Activated naive CD8-positive, alpha-beta T cell treated with anti-CD3 and anti-CD28 coated beads, Interleukin-2, amount 10 ng/mL, durations not matched to agents 7 days and 5 days (primary cell): Measurements from ENCODE around the gene DUSP5. TPM values are rescaled to one million over a fixed set of nuclear protein-coding genes. Genes with fewer than 3 reads are reported as not detected.

Source experiments
- ATAC-seq: fragments of 150-1000 bp; cut with Tn5 transposase; one replicate; pipeline ENCODE4 v1.10.0; 2021; ENCODE audit warnings: low read depth, moderate library complexity
- POLR2A ChIA-PET: fragments of 350-600 bp; sonication (Branson Sonifier 250); formaldehyde crosslinking; loops from one replicate; lab custom pipeline; 2021; ENCODE audit warnings: antibody characterized with exemption; lab: Charles Lee
- DNase-seq: peaks from one replicate; pipeline ENCODE4 v3.0.0; 2021
- H3K27ac Mint-ChIP-seq: one replicate; pipeline ENCODE4 v1.8.0; 2022; ENCODE audit warnings: mild to moderate bottlenecking, mixed read lengths
- H3K27me3 Mint-ChIP-seq: one replicate; pipeline ENCODE4 v1.8.0; 2022; ENCODE audit warnings: mild to moderate bottlenecking, moderate library complexity, mixed read lengths
- H3K36me3 Mint-ChIP-seq: one replicate; pipeline ENCODE4 v1.8.0; 2021; ENCODE audit warnings: mild to moderate bottlenecking, mixed read lengths
- H3K4me1 Mint-ChIP-seq: one replicate; pipeline ENCODE4 v1.8.0; 2021; ENCODE audit warnings: mixed read lengths
- H3K4me3 Mint-ChIP-seq: one replicate; pipeline ENCODE4 v1.8.0; 2022; ENCODE audit warnings: mild to moderate bottlenecking, moderate library complexity, mixed read lengths
- H3K9me3 Mint-ChIP-seq: one replicate; pipeline ENCODE4 v1.8.0; 2021; ENCODE audit warnings: mixed read lengths
- total RNA-seq, 2 experiments: library from RNA; stranded (reverse); gene quantifications; one replicate each; pipeline ENCODE4 v1.2.3, GENCODE V29; 2021

Gene DUSP5
- total RNA-seq, 2 experiments from 2014 or later: 23.1 to 24.3 TPM

- Mint-ChIP-seq H3K36me3 (peaks cover 2% of the 10 kb centered on the region), H3K27me3 (peaks cover 21% of the 10 kb centered on the region), H3K9me3 (no peaks in the 10 kb centered on the region), H3K4me3 (no peak overlapping the region), H3K4me1 (peaks cover 13% of the 10 kb centered on the region), H3K27ac (no peak overlapping the region)
- POLR2A ChIA-PET: no interaction called here
- no peak for DNase-seq
- ATAC-seq: no peak
These were observed 9.4 kb upstream of the DUSP5 start for GRCh38 chr10:110488332-110488681.

GRCh38 chr10:110488940-110489339, 8.8 kb upstream of the DUSP5 start:
- Mint-ChIP-seq H3K36me3 (peaks cover 2% of the 10 kb centered on the region), H3K27ac (no peak overlapping the region), H3K4me3 (no peak overlapping the region), H3K9me3 (no peaks in the 10 kb centered on the region), H3K27me3 (peaks cover 21% of the 10 kb centered on the region), H3K4me1 (peaks cover 11% of the 10 kb centered on the region)
- ATAC-seq (peak; percentile 33), DNase-seq (no peak)
- POLR2A ChIA-PET: no interaction called here

GRCh38 chr10:110490640-110491039, 7.1 kb upstream of the DUSP5 start:
- no peak overlapping the region for H3K4me3 Mint-ChIP-seq
- no peak overlapping the region for H3K27ac Mint-ChIP-seq
- H3K4me1 Mint-ChIP-seq: peaks cover 13% of the 10 kb centered on the region
- H3K36me3 Mint-ChIP-seq: peaks cover 7% of the 10 kb centered on the region
- POLR2A ChIA-PET: no interaction called here
- ATAC-seq (no peak), DNase-seq (no peak)
- peaks cover 18% of the 10 kb centered on the region for H3K27me3 Mint-ChIP-seq
- no peaks in the 10 kb centered on the region for H3K9me3 Mint-ChIP-seq

- Mint-ChIP-seq H3K4me3 (no peak overlapping the region), H3K36me3 (peaks cover 9% of the 10 kb centered on the region), H3K4me1 (peaks cover 16% of the 10 kb centered on the region), H3K27me3 (peaks cover 17% of the 10 kb centered on the region), H3K27ac (no peak overlapping the region), H3K9me3 (no peaks in the 10 kb centered on the region)
- ATAC-seq (no peak), DNase-seq (no peak)
- POLR2A ChIA-PET: interaction anchor here (0.8 kb wide), 1 partner anchor 16 kb away, joined by 3 read pairs; no protein-coding TSS in a partner anchor
These were observed 6.4 kb upstream of the DUSP5 start for GRCh38 chr10:110491346-110491745.

GRCh38 chr10:110492069-110492822, 5.5 kb upstream of the DUSP5 start:
- Mint-ChIP-seq H3K27me3 (peaks cover 15% of the 10 kb centered on the region), H3K4me3 (no peak overlapping the region), H3K9me3 (no peaks in the 10 kb centered on the region), H3K4me1 (peaks cover 23% of the 10 kb centered on the region), H3K36me3 (peaks cover 9% of the 10 kb centered on the region), H3K27ac (no peak overlapping the region)
- ATAC-seq (no peak), DNase-seq (no peak)
- POLR2A ChIA-PET: interaction anchor here (0.6 kb wide), 1 partner anchor 14 kb away, joined by 3 read pairs; no protein-coding TSS in a partner anchor

- POLR2A ChIA-PET: no interaction called here
These were observed 3.8 kb upstream of the DUSP5 start for GRCh38 chr10:110493832-110494426.

GRCh38 chr10:110494532-110494931, 3.2 kb upstream of the DUSP5 start:
- Mint-ChIP-seq H3K4me3 (no peak overlapping the region), H3K36me3 (peaks cover 9% of the 10 kb centered on the region), H3K9me3 (no peaks in the 10 kb centered on the region), H3K27me3 (peaks cover 6% of the 10 kb centered on the region), H3K4me1 (peaks cover 15% of the 10 kb centered on the region), H3K27ac (no peak overlapping the region)
- DNase-seq (no peak), ATAC-seq (no peak)
- POLR2A ChIA-PET: no interaction called here

More at GRCh38 chr10:110493832-110494426, 3.8 kb upstream of the DUSP5 start:
- no peak for DNase-seq
- Mint-ChIP-seq H3K27ac (no peak overlapping the region), H3K9me3 (no peaks in the 10 kb centered on the region), H3K4me3 (no peak overlapping the region), H3K36me3 (peaks cover 9% of the 10 kb centered on the region), H3K4me1 (peaks cover 18% of the 10 kb centered on the region), H3K27me3 (peaks cover 12% of the 10 kb centered on the region)
- ATAC-seq: no peak

- H3K4me1 Mint-ChIP-seq: peaks cover 25% of the 10 kb centered on the region
- H3K9me3 Mint-ChIP-seq: no peaks in the 10 kb centered on the region
- peaks cover 9% of the 10 kb centered on the region for H3K36me3 Mint-ChIP-seq
- peak overlapping the region; percentile 91 for H3K4me3 Mint-ChIP-seq
- peak overlapping the region; percentile 82 for H3K27ac Mint-ChIP-seq
- POLR2A ChIA-PET: no interaction called here
- no peak for DNase-seq
- no peak for ATAC-seq
- H3K27me3 Mint-ChIP-seq: peaks cover 2% of the 10 kb centered on the region
These were observed 1.8 kb upstream of the DUSP5 start for GRCh38 chr10:110495731-110496552.

- Mint-ChIP-seq H3K36me3 (peaks cover 9% of the 10 kb centered on the region), H3K27me3 (no peaks in the 10 kb centered on the region), H3K4me3 (peak overlapping the region; percentile 91), H3K4me1 (peaks cover 30% of the 10 kb centered on the region), H3K27ac (peak overlapping the region; percentile 82), H3K9me3 (no peaks in the 10 kb centered on the region)
- DNase-seq (no peak), ATAC-seq (no peak)
- POLR2A ChIA-PET: interaction anchor here (1.2 to 2.9 kb wide), 2 partner anchors 85 to 142 kb away, joined by 3 to 14 read pairs; no protein-coding TSS in a partner anchor
These were observed 912 bp upstream of the DUSP5 start for GRCh38 chr10:110496553-110497437.

GRCh38 chr10:110498087-110498981, 627 bp downstream of the DUSP5 start:
- DNase-seq (peak; percentile 83), ATAC-seq (peak; percentile 30)
- H3K27me3 Mint-ChIP-seq: no peaks in the 10 kb centered on the region
- POLR2A ChIA-PET: interaction anchor here (0.8 to 2.9 kb wide), 14 partner anchors 10 to 193 kb away, joined by 3 to 14 read pairs (median 4); partner anchors contain the start of gene SMC3
- peaks cover 8% of the 10 kb centered on the region for H3K36me3 Mint-ChIP-seq
- H3K9me3 Mint-ChIP-seq: no peaks in the 10 kb centered on the region
- peaks cover 45% of the 10 kb centered on the region for H3K4me1 Mint-ChIP-seq
- peak overlapping the region; percentile 89 for H3K4me3 Mint-ChIP-seq
- peak overlapping the region; percentile 76 for H3K27ac Mint-ChIP-seq

GRCh38 chr10:110498982-110499795, 1.5 kb downstream of the DUSP5 start:
- ATAC-seq: peak; percentile 19
- peak; percentile 48 for DNase-seq

More at GRCh38 chr10:110498982-110499795, 1.5 kb downstream of the DUSP5 start:
- Mint-ChIP-seq H3K27me3 (no peaks in the 10 kb centered on the region), H3K9me3 (no peaks in the 10 kb centered on the region), H3K36me3 (peaks cover 4% of the 10 kb centered on the region), H3K4me1 (peaks cover 54% of the 10 kb centered on the region), H3K4me3 (peak overlapping the region; percentile 89), H3K27ac (peak overlapping the region; percentile 76)
- POLR2A ChIA-PET: interaction anchor here (0.8 to 2.9 kb wide), 14 partner anchors 9 to 194 kb away, joined by 3 to 14 read pairs (median 4); partner anchors contain the start of gene SMC3
